Endothelial cell (in vitro differentiated cells): ENCODE data around the gene KIAA2012. TPM values are rescaled to one million over a fixed set of nuclear protein-coding genes. Genes with fewer than 3 reads are reported as not detected.

Experiments
- DNase-seq: peaks from one replicate; pipeline ENCODE4 v3.0.0; 2021; ENCODE audit warnings: low spot score
- H3K27ac Mint-ChIP-seq: one replicate; pipeline ENCODE4 v1.8.0; 2021; ENCODE audit warnings: mixed read lengths, inconsistent platforms; ENCODE audit not compliant: unreplicated experiment
- H3K27me3 Mint-ChIP-seq: one replicate; pipeline ENCODE4 v1.8.0; 2021; ENCODE audit warnings: mild to moderate bottlenecking, moderate library complexity, mixed read lengths, inconsistent platforms; ENCODE audit not compliant: unreplicated experiment
- H3K36me3 Mint-ChIP-seq: one replicate; pipeline ENCODE4 v1.8.0; 2021; ENCODE audit warnings: mild to moderate bottlenecking, low read depth, mixed read lengths, inconsistent platforms; ENCODE audit not compliant: unreplicated experiment
- H3K4me1 Mint-ChIP-seq: one replicate; pipeline ENCODE4 v1.8.0; 2021; ENCODE audit warnings: mild to moderate bottlenecking, mixed read lengths, inconsistent platforms; ENCODE audit not compliant: unreplicated experiment
- H3K4me3 Mint-ChIP-seq: one replicate; pipeline ENCODE4 v1.8.0; 2021; ENCODE audit warnings: mild to moderate bottlenecking, mixed read lengths, inconsistent platforms; ENCODE audit not compliant: unreplicated experiment
- H3K9me3 Mint-ChIP-seq: one replicate; pipeline ENCODE4 v1.8.0; 2021; ENCODE audit warnings: mixed read lengths, inconsistent platforms; ENCODE audit not compliant: unreplicated experiment
- CTCF ChIP-seq: fragments of 200-600 bp; sonication (generic); IDR thresholded peaks from one replicate; pipeline ENCODE4 v1.5.0; 2021; ENCODE audit warnings: antibody characterized with exemption; ENCODE audit not compliant: unreplicated experiment
- total RNA-seq: library from RNA; stranded (reverse); fragmentation: NEBNext Ultra II Directional; extraction: Animal tissue kit (Norgen Biotek cat#: 25700); gene quantifications from one replicate; pipeline ENCODE4 v1.2.1, GENCODE V29; 2021; ENCODE audit not compliant: unreplicated experiment

The KIAA2012 gene
- total RNA-seq, 1 donor from 2014 or later = 0.08 TPM

- Mint-ChIP-seq H3K4me1 (peaks cover 5% of the 10 kb centered on the region), H3K27ac (no peak overlapping the region), H3K36me3 (no peaks in the 10 kb centered on the region), H3K27me3 (no peaks in the 10 kb centered on the region), H3K9me3 (no peaks in the 10 kb centered on the region), H3K4me3 (no peak overlapping the region)
- no peak for DNase-seq
- no peak for TF ChIP-seq CTCF
These were observed 17.5 kb downstream of the KIAA2012 start for GRCh38 chr2:202090530-202090929.

- H3K27ac Mint-ChIP-seq = no peak overlapping the region
- no peaks in the 10 kb centered on the region for H3K36me3 Mint-ChIP-seq
- no peaks in the 10 kb centered on the region for H3K9me3 Mint-ChIP-seq
- no peak for DNase-seq
- no peak for TF ChIP-seq CTCF
- peaks cover 5% of the 10 kb centered on the region for H3K4me1 Mint-ChIP-seq
- H3K27me3 Mint-ChIP-seq = peaks cover 3% of the 10 kb centered on the region
- no peak overlapping the region for H3K4me3 Mint-ChIP-seq
These were observed 18.4 kb downstream of the KIAA2012 start for GRCh38 chr2:202091476-202091875.

GRCh38 chr2:202094426-202094986, 21.5 kb downstream of the KIAA2012 start:
- TF ChIP-seq CTCF = no peak
- Mint-ChIP-seq H3K4me3 (no peak overlapping the region), H3K9me3 (no peaks in the 10 kb centered on the region), H3K4me1 (peaks cover 6% of the 10 kb centered on the region), H3K27me3 (peaks cover 3% of the 10 kb centered on the region), H3K36me3 (no peaks in the 10 kb centered on the region), H3K27ac (no peak overlapping the region)
- no peak for DNase-seq

- no peaks in the 10 kb centered on the region for H3K36me3 Mint-ChIP-seq
- no peak for TF ChIP-seq CTCF
- no peaks in the 10 kb centered on the region for H3K9me3 Mint-ChIP-seq
- peaks cover 3% of the 10 kb centered on the region for H3K27me3 Mint-ChIP-seq
- DNase-seq = no peak
- H3K4me3 Mint-ChIP-seq = no peak overlapping the region
- peaks cover 13% of the 10 kb centered on the region for H3K4me1 Mint-ChIP-seq
- no peak overlapping the region for H3K27ac Mint-ChIP-seq
These were observed 22.2 kb downstream of the KIAA2012 start for GRCh38 chr2:202095235-202095634.

GRCh38 chr2:202096736-202097135, 23.7 kb downstream of the KIAA2012 start:
- TF ChIP-seq CTCF = no peak
- no peaks in the 10 kb centered on the region for H3K36me3 Mint-ChIP-seq
- no peaks in the 10 kb centered on the region for H3K9me3 Mint-ChIP-seq
- H3K4me3 Mint-ChIP-seq = no peak overlapping the region
- peaks cover 3% of the 10 kb centered on the region for H3K27me3 Mint-ChIP-seq
- no peak overlapping the region for H3K27ac Mint-ChIP-seq
- DNase-seq = no peak
- H3K4me1 Mint-ChIP-seq = peaks cover 20% of the 10 kb centered on the region
